Measurements from ENCODE around the gene TTLL12. TPM values are rescaled to one million over a fixed set of nuclear protein-coding genes. Genes with fewer than 3 reads are reported as not detected.

TTLL12 gene
- polyA plus RNA-seq, 1 donor: 19.2 TPM

GRCh38 chr22:43213051-43213450 is 26.1 kb upstream of the TTLL12 start:
- DNase-seq: no peak

DNA sequence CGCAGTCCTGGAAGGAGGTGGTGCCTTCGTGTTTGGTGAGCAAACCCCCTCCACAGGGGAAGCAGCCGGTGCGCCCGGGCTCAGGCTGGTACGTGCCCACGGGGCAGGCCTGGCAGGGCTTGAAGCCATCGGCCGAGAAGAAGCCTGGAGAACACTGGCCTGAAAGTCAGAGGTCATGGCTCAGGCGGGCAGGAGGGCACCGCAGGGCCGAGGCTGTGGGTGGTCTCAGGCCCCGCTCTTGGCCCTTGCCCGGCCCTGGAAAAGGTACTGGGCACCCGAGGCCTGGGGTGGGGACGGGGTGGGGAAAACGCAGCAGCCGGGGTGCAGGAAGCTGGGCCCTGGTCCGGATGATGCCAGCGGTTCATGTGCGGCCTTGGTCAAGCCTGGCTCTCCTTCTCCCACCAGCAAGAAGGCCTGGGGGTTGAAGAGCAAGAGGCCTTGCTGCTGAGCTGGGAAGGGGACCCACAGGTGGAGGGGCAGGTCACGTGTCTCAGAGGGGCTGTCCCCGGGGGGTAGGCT is 25.6 kb upstream of the TTLL12 start:
- no peak for DNase-seq

DNA sequence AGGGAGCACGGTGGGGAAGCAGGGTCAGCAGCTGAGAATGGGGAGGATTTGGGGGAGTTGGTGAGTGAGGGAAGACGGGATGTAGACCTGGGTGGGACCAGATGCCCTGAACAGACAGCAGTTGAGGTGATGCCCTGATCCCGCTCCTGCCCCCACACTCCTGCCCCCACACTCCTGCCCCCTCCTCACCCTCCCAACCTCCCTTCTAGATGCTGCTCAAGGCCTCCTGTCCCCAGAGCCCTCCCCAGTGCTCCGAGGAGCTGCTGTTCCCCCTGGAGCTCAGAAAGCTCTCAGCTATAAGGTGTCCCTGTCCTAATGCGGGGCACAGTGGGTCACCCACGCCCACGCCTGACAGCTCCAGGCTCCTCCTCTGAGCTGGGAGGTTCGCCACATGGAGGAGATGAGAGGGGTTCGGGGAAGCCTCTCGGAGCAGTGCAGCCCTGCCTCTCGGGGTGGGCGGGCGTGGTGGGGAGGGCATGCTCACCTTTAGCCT is 25.1 kb upstream of the TTLL12 start:
- no peak for DNase-seq

- no peak for DNase-seq
Measured at GRCh38 chr22:43210631-43211515, 23.9 kb upstream of the TTLL12 start.

DNA sequence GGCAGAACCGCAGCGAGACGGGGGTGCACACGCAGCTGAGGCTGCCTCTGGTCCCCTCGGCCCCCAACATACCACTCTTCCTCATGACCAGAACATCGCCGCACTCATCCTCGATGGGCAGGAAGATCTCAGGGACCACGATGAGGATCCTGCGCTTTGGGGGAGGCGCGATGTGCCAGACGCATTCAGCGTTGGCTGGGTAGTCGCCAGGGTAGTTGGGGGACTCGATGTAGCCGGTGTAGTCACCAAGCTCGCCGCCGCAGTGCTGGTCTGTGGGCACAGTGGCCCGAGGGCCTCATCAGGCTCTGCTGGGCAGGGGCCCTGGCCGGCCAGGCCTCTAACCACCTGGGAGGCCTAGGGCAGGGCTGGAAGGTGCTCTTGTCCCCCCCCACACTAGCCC is 23.0 kb upstream of the TTLL12 start:
- no peak for DNase-seq

DNA sequence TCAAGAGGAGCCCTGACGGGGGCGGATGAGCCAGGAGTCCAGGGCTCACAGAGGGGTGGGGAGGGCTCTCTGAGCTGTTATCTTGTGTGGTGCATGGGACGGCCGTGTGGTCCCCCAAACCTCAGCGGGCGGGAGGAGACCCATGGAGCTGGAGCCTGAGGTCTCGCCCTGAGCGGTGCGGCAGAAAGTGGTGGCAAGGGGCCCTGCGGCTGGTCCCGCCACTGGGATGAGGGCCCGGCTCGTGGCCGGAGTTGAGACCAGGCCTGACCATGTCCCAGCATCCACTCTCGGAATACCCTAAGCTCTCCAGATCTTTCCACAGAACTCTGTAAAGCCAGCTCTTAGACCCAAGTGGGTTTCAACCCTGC is 22.6 kb upstream of the TTLL12 start:
- no peak for DNase-seq

DNA sequence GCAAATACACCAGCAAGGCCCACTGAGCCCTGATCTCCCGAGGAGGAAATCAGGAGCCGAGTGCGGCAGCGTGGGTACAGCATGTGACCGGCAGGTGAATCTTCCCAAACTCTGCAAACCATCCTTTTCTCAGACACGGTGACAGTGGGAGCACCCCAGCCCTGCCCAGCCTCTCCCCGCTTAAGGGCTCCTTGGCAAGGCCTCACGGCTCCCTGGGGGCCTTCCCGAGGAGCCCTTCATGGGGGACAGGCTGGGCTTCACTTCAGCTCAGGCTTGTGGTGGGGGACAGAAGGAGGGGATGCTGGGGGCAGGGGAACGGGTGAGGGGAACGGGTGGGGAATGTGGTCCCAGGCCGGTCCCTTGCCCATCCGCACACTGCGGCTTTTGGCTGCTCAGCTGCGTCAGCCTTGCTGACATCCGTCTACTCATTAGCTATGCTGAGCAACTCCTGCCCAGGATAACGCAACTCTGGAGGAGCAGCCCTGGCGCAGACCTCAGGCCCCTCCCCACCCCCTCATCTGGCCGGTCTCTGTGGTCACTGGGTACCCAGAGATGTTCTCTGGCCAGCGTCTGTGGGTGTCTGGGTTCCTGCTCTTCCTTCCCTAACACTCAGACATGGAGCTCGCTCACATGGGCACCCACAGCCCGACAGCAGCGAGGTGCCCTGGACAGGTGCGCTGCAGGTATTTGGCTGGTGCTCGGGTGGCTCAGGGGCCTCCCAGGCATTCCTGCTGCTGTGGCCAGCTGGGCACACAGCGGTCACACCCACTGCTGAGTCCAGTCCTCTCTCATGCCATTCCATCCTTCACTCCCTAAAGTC is 22.0 kb upstream of the TTLL12 start:
- no peak for DNase-seq

- no peak for DNase-seq
Measured at GRCh38 chr22:43207849-43208702, 21.1 kb upstream of the TTLL12 start.

DNA sequence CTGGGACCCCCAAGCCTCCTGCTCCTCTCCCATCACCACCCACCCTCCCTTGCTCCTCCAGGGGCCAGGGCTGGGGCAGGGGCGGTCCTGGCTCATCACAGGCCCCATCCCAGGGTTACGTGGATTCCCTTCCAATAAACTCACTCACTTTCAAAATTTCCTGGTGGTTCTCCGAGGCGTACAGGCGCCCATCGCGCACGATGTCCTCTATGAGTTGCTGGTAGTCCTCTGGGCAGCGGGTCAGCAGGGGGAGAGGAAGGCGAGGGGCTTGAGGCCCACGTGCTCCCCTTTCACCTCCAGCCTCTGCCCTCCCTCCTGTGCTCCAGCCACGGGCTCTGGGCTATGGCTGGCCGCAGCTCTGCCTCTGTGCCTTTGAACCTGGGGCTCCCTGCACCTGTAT is 20.5 kb upstream of the TTLL12 start:
- DNase-seq: no peak

DNA sequence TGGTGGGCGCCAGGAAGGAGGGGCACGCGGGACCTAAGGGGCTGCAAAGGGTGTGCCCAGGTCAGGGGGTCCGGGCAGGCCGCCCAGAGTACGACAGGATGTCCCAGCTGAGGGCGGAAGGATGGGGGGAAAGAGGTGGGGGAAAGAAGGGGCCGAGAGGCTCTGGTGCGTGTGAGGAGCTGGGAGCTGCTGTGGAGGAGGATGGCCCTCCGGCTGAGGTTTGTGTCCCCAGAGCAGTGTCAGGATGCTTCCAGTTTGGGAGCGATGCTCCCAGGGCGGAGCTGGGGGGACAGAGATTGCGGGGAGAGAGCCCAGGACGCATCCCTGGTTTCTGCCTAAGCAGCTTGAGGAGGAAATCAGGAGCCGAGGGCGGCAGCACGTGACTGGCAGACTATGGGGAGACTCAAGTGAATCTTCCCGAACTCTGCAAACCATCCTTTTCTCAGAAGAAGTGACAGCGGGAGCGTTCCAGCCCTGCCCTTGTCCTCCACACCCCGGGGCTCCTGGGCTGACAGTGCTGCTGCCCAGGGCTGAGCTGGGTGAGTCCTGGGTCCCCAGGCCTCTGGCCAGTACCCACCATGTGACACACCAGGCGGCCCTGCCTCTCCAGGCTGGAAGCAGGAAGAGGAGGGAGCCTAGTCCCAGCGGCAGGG is 19.7 kb upstream of the TTLL12 start:
- DNase-seq: no peak

GRCh38 chr22:43205748-43206508 is 19.0 kb upstream of the TTLL12 start:
- DNase-seq: no peak

GRCh38 chr22:43205261-43205691 is 18.3 kb upstream of the TTLL12 start:
- no peak for DNase-seq

DNA sequence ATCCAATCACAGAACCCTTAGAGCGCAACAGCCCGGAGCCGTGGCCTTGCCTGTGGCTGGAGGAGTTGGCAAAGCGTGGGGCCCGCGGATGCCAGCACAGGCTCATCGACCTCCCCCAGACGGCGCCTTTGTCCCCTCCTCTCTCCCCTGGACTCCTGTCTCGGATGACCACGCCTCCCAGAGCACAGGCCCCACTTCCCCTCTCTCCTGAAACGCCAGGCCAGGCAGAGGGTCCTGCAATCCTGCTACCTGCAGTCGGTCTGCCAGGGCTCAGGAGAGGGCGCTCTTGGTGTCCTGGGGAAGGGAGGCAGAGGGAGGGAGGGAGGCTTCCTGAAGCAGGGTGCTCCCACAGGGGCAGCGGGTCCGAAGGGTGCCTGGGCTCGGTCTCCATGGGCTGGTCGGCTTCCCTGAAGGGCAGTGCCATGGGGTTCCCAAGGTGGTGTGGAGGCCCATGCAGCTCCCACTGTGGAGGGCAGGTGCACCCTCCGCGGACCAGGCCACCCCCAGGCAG is 16.6 kb upstream of the TTLL12 start:
- no peak for DNase-seq

DNA sequence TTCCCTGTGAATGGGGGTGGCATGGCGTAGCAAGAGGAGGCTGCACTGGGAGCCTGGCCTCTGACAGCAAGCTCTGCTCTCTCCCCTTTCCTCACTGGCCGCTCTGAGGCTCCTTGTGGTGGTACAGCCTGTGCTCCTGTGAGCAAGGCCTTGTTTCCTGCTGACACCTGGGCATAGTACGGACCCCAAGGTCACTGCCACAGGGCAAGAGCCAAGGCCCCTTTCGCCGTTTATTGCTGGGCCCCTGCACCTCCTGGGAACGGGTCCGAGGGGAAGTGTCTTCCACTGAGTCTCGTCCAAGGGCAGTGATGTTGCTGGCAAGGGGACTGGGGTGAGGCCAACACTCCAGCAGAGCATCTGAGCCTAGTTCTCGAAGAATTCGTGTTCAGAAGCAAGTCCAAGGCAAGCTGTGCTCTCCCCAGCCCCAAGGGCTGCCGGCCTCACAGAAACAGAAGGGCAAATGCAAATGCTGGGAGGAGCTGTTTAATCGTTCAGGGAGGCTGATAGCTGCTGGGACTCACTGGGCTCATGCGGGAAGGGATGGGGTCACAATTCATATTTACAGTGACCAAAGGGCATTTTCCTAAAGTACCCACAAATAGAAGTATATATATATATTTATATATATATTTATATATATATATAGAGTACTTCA is 15.9 kb upstream of the TTLL12 start:
- no peak for DNase-seq

DNA sequence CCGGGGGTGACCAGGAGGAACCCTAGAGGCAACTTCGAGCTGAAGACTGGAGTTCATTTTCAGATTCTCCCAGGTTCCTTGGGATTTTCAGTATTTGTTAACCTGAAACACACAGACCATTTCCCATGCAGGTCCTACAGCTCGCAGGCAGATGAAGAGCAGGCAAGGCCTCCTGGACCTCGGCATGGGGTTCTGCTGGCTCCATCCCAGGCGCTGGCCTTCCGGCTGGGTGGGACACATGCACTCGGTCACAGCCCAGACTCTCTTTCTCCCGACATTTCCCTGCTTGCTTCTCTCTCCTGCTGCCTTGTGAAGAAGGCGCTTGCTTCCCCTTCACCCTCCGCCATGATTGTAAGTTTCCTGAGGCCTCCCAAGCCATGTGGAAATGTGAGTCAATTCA is 15.4 kb upstream of the TTLL12 start:
- no peak for DNase-seq

DNA sequence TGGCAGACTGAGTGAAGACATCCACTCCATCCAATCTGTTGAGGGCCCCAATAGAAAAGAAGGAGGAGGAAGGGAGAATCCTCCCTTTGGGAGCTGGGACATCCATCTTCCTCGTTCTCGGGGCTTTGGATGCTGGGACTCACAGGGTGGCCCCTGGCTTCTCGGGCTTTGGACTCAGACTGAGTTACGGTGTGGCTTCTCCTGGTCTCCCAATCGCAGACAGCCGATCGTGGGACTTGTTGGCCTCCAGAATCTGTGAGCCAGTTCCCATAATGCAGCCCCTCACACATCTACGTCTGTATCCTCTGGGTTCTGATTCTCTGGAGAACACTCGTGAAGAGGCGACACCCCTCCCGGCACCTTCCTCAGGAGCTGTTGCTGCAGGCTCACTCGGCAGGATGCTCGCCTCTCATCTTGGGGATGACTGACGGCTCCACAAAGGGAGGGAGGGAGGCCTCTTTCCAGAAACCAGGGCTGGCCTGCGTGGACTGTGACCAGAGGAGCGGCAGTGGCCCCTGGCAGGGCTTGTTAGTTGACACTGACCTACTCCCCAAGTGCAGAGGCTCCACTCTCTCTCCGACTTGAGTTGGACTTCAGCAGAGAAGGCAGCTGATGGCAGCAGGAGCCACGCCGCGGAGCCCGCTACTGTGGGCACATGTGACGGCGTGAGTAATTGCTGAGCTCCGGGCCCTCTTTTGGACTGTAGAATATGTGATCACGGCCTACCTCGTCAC is 14.7 kb upstream of the TTLL12 start:
- DNase-seq: no peak

DNA sequence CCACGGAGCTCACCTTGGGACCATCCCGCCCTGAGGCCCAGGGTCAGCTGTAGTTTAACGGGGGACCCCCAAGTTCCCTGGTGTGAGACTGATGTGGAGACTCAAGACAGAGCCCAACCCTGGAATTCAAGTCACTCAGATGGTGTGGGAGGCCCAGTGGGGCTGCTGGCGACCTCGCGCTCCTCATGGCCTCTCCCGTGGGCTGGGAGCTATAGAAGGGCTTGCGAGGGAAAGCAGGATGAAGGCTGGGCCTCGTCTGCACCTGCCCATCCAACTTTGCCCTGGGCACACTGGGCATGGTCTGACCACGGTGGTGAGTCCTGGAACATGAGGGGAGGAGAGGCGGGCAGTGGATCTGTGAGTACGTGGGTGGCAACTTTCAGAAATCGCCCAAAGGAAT is 13.6 kb upstream of the TTLL12 start:
- DNase-seq: no peak

DNA sequence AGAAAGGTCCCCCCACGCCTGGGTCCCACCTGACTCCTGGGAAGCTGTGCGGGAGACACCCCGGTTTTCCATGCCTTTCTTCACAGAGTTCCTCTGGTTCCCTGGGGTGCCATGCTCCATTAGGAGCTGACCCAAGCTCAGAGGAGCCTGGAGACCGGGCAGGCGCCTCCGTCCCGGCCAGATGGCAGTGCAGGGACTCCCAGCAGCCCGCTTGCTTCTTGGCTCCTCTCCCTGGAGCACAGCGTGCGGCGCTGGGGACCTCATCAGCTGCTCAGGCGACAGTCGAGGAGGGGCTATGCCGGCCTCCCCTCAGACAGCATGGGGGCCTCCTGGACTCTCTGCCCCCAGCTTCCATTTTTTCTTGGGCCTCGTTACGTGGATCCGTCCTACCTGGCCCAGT is 13.1 kb upstream of the TTLL12 start:
- DNase-seq: no peak

GRCh38 chr22:43199541-43199940 is 12.6 kb upstream of the TTLL12 start:
- no peak for DNase-seq

GRCh38 chr22:43198936-43199335 is 12.0 kb upstream of the TTLL12 start:
- no peak for DNase-seq
